HEK293 (cell line): ENCODE results near the gene THG1L.

ENCODE experiments used
- CTCF ChIP-seq: fragments of 450-650 bp; formaldehyde crosslinking; IDR thresholded peaks from 2 replicates; pipeline ENCODE4 v1.5.1; 2016; ENCODE audit warnings: missing biosample characterization, missing genetic modification characterization
- REST ChIP-seq: fragments of 450-650 bp; formaldehyde crosslinking; IDR thresholded peaks from 2 replicates; pipeline ENCODE4 v1.5.1; 2016; ENCODE audit warnings: missing biosample characterization, missing genetic modification characterization
- TSHZ1 ChIP-seq: fragments of 450-650 bp; formaldehyde crosslinking; IDR thresholded peaks from 2 replicates; pipeline ENCODE4 v1.5.1; 2016; ENCODE audit warnings: missing biosample characterization, missing genetic modification characterization, borderline replicate concordance
- YY1 ChIP-seq: fragments of 450-650 bp; formaldehyde crosslinking; IDR thresholded peaks from 2 replicates; pipeline ENCODE4 v1.5.1; 2018; ENCODE audit warnings: missing biosample characterization, missing genetic modification characterization
- ZBTB20 ChIP-seq: fragments of 450-650 bp; formaldehyde crosslinking; IDR thresholded peaks from 2 replicates; pipeline ENCODE4 v1.5.1; 2016; ENCODE audit warnings: missing biosample characterization, missing genetic modification characterization
- ZBTB49 ChIP-seq: fragments of 450-650 bp; formaldehyde crosslinking; IDR thresholded peaks from 2 replicates; pipeline ENCODE4 v1.5.1; 2016; ENCODE audit warnings: missing biosample characterization, missing genetic modification characterization, low read depth
- ZBTB7A ChIP-seq: fragments of 450-650 bp; formaldehyde crosslinking; IDR thresholded peaks from 2 replicates; pipeline ENCODE4 v1.5.1; 2016; ENCODE audit warnings: low read depth, missing biosample characterization, missing genetic modification characterization
- ZNF121 ChIP-seq: fragments of 450-650 bp; formaldehyde crosslinking; IDR thresholded peaks from 2 replicates; pipeline ENCODE4 v1.5.1; 2016; ENCODE audit warnings: missing biosample characterization, missing genetic modification characterization
- ZNF354C ChIP-seq: fragments of 450-650 bp; formaldehyde crosslinking; IDR thresholded peaks from 2 replicates; pipeline ENCODE4 v1.5.1; 2016; ENCODE audit warnings: missing biosample characterization, missing genetic modification characterization, low read depth, borderline replicate concordance

- no peak for TF ChIP-seq YY1 (tag by site-specific recombination)
- TF ChIP-seq CTCF (tag by site-specific recombination): no peak
- no peak for TF ChIP-seq ZBTB49
- TF ChIP-seq TSHZ1 (tag by site-specific recombination): no peak
- TF ChIP-seq ZNF354C (tag by site-specific recombination): no peak
- TF ChIP-seq ZBTB7A (tag by site-specific recombination): no peak
- no peak for TF ChIP-seq ZNF121
- no peak for TF ChIP-seq REST
- TF ChIP-seq ZBTB20 (tag by site-specific recombination): no peak
Observed at GRCh38 chr5:157710431-157710830, 20.8 kb upstream of the THG1L start.
